GM18520 (cell line): ENCODE measurements around the gene ELFN1.

Experiments used
- ATAC-seq: cut with Tn5 transposase; IDR thresholded peaks from one replicate; pipeline ENCODE4 v1.9.1; 2021; ENCODE audit not compliant: unreplicated experiment

The ELFN1 gene

DNA sequence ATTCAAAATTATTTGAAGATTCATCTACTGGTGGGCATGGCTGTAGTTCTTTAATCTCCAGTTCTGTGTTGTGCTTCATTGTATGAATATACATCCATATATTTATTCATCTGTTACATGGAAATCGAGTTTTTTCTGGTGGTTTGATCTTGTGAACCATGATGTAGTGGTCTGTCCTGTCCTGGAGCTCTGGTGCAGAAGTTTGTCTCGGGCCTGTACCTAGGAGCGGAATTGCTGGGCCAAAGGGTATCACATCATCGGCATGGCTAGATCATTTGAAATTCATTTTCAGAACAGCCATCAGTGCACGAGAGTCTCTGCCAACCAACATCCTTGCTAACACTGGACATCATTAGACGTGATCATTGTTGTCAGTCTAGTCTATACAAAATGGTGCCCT, 107.0 kb downstream of the ELFN1 start:
- no peak for ATAC-seq

DNA sequence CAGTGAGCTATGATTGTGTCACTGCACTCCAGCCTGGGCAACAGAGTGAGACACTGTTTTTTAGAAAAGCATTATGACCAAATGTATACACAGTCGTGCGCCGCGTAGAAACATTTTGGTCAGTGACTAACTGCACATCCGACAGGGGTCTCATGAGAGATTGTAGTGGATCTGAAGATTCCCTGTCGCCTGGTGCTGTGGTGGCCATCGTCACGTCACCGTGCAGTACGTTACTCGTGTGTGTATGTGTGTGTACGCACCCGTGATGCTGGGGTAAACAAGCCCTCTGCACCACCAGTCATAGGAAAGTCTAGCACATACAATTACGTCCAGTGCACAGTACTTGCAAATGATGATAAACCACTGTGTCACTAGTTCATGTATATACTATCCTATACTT, 109.4 kb downstream of the ELFN1 start:
- no peak for ATAC-seq

DNA sequence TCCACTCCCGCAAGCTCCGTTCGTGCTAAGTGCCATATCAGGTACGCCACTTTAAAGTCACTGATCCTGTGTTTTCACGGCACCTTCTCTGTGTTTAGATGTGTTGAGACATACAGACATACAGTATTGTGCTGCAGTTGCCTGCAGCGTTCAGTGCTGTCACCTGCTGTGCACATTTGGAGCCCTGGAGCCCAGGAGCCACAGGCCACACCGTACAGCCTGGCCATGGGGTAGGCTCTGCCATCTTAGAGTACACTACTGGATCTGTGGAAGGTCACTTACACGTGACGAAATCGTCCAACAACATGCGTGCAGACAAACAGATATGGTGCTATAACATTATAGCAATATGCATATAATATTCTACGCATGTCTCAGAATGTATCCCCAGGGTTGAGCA, 111.3 kb downstream of the ELFN1 start:
- no peak for ATAC-seq

DNA sequence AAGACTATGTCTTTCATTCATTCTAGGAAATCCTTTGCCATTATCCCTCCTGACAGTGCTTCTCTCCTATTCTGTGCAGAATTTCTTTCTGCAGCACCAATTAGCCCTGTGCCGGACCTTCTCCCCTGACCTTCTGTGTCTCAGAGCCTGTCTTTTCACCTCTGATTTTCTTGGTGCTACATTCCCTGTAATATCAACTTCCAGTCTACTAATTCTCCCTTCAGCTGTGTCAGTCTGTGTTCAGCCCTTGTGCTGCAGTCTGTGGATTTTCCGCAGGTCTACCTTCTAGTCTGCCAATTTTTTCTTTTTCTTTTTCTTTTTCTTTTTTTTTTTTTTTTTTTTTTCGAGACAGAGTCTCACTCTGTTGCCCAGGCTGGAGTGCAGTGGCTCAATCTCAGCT, 115.8 kb downstream of the ELFN1 start:
- ATAC-seq, result no peak

DNA sequence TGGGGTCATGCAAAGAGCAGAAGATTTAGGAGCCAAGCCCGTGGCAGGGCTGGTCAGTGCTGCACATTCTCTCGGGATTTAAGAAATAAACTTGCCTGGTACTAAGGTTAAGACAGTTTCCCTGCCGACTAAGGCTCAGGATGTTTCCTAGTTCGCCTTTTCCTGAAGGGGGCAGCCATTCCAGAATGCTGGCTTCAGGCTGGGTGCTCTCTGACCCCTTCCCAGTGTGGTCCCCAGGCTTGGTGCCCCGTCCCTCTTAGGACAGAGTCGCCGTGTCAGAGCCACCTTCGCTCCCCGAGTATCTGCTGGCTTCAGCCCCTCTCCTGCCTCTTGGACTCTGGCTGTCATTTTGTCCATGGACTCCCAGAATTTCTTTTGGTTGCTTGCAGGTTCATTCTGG, 117.2 kb downstream of the ELFN1 start:
- ATAC-seq, result no peak

DNA sequence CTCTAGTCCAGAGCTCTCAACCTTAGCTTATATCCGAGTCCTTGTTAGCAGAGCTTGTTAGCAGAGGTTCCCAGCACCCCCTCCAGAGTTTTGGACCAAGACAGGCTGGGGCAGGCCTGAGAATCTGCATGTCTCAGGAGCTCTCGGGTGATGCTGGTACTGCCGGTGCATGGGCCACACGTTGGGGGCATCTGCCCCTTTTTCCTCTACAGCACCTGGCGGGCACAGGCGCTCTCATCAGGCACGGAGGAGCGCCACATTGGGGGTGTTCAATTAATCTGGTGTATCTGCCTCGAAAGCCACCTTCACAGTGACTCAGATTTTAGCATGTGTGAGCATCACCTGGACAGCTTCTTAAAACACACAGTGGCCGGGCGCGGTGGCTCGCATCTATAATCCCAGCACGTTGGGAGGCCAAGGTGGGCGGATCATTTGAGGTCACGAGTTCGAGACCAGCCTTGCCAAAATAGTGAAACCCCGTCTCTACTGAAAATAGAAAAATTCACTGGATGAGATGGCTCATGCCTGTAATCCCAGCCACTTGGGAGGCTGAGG, 117.7 kb downstream of the ELFN1 start:
- ATAC-seq, result no peak

DNA sequence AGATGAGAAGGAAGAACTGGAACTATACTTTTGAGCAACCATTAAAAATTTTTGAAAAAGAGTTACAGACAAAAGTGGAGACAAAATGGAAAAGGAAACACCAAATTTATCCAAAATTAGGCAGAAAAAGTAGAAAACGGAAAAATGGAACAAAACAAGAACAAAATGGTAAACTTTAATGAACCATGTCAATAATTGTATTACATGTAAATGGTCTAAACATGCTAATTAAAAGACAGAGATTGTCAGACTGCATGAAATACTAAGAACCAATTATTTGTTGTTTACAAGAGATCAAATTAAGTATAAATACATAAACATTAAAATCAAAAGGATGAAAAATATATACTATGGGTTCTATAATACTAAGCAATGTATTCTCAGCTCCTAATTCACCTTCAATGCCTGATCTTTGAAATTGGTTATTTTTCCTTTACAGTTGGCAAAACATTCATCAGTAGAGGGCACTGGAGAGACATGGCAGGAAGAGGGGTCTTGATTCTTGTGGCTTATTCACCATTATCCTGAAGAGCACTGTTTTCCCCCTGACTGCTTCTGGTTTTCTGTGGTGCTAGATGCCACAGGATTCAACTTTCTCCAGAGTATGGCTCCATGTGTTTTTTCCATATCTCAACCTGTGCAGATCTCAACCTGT, 124.9 kb downstream of the ELFN1 start:
- no peak for ATAC-seq
